ENCODE measurements around the gene PRCC. TPM values are rescaled to one million over a fixed set of nuclear protein-coding genes. Genes with fewer than 3 reads are reported as not detected.

PRCC gene
- total and polyA plus RNA-seq, 2 of the 8 experiments (the other 6 are each of a cell fraction or from before 2014, with no cell fraction given), result 95.2 to 115 TPM

DNA sequence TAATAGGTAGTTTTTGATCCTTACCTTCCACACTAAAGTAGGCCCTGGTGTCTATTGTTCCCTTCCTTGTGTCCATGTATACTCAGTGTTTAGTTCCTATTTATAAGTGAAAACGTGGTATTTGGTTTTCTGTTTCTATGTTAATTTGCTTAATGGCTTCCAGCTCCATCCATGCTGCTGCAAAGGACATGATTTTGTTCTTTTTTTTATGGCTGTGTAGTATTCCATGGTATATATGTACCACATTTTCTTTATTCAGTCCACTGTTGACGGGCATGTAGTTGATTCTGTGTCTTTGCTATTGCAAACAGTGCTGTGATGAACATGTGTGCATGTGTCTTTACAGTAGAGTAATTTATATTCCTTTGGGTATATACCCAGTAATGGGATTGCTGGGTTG, 20.8 kb downstream of the PRCC start:
- no peak for DNase-seq (ENCODE audit: low read depth in 1 of 2, low spot score in 2 of 2)
- Histone ChIP-seq H3K27me3 (replicated peaks in 1 of 4; ENCODE audit: control insufficient read depth in 3 of 4, extremely low read depth in 1 of 4, insufficient read depth in 3 of 4, low read length in 3 of 4) (no peaks in the 10 kb centered on the region), H4K91ac (replicated peaks; ENCODE audit: insufficient read length, low read length) (no peak overlapping the region), H3K4me3 (ENCODE audit: extremely low read depth in 1 of 4, insufficient read depth in 2 of 4, low read depth in 3 of 4, low read length in 4 of 4) (no peak overlapping the region), H3K36me3 (ENCODE audit: control insufficient read depth in 2 of 4, insufficient read depth in 4 of 4, low read length in 3 of 4) (peaks cover 20 to 67% (median 49%) of the 10 kb centered on the region in 4 experiments), H3K4me2 (ENCODE audit: insufficient read depth in 1 of 2, low read depth in 2 of 2, low read length in 2 of 2) (no peak overlapping the region), H2BK12ac (ENCODE audit: low read depth, low read length) (no peak overlapping the region), H3K4ac (replicated peaks; ENCODE audit: insufficient read length, low read depth, low read length) (no peak overlapping the region), H3K23ac (ENCODE audit: insufficient read length) (no peak overlapping the region), H3K23me2 (ENCODE audit: low read depth, low read length) (0 out of 2 replicates have a peak, but pooled peaks cover 2% of the 10 kb centered on the region), H3K9me3 (ENCODE audit: insufficient read depth in 2 of 2, low read depth in 1 of 2, low read length in 1 of 2) (no peaks in the 10 kb centered on the region), H3K18ac (ENCODE audit: extremely low read depth, low read length) (no peak overlapping the region), H3K4me1 (replicated peaks in 1 of 4; ENCODE audit: control insufficient read depth in 3 of 4, insufficient read depth in 4 of 4, low read length in 3 of 4) (no peaks in the 10 kb centered on the region), H2BK120ac (replicated peaks; ENCODE audit: low read depth, low read length) (no peak overlapping the region), H3K79me1 (ENCODE audit: low read depth, low read length) (peaks cover 3% of the 10 kb centered on the region), H3K27ac (ENCODE audit: low read depth, low read length) (no peak overlapping the region), H3K14ac (ENCODE audit: insufficient read length) (no peak overlapping the region), H2AFZ (ENCODE audit: low read length) (no peak overlapping the region), H3K79me2 (ENCODE audit: control insufficient read depth in 1 of 2, insufficient read depth in 2 of 2, low read length in 2 of 2) (peaks cover 0 to under 1% of the 10 kb centered on the region in 2 experiments; a peak in 1 of 4 replicates), H2BK15ac (ENCODE audit: low read length) (no peak overlapping the region), H2AK5ac (ENCODE audit: low read depth, low read length) (no peak overlapping the region), H3K56ac (replicated peaks; ENCODE audit: insufficient read length, low read depth, low read length) (no peak overlapping the region), H4K8ac (ENCODE audit: extremely low read depth, insufficient read depth, low read length) (no peak overlapping the region), H3K9ac (replicated peaks in 1 of 4; ENCODE audit: extremely low read depth in 1 of 4, low read depth in 3 of 4, low read length in 3 of 4) (no peak overlapping the region), H4K5ac (ENCODE audit: insufficient read length, low read depth, low read length) (no peak overlapping the region), H2BK5ac (ENCODE audit: low read depth, low read length) (no peak overlapping the region), H2BK20ac (ENCODE audit: low read length) (no peak overlapping the region), H4K20me1 (replicated peaks in 1 of 2; ENCODE audit: control insufficient read depth in 1 of 2, insufficient read depth in 2 of 2, low read length in 2 of 2) (peaks cover 3 to 16% of the 10 kb centered on the region in 2 experiments)
- FAIRE-seq, result no peak
- ChIA-PET CTCF (ENCODE audit: partially characterized antibody) (interaction anchor here (0.6 to 31.8 kb wide), 8 partner anchors 9 to 160 kb away, joined by 3 to 491 read pairs (median 4); no protein-coding TSS in a partner anchor), POLR2A (ENCODE audit: partially characterized antibody) (no interaction called here)
- WGBS, 2 experiments (ENCODE audit: extremely low coverage in 1 of 2, insufficient coverage in 1 of 2, insufficient read length in 1 of 2, insufficient replicate concordance in 2 of 2, low coverage in 1 of 2, low lambda C conversion rate in 2 of 2, missing lambda C conversion rate in 1 of 2), result 94% methylated on average over 2 of the region's 2 CpGs; no CpG with 5 or more reads in 1 of the 2 experiments
- no peak for TF ChIP-seq RFX5 (IDR thresholded peaks at IDR 0.05; ENCODE audit: borderline replicate concordance, low read depth, low read length)
- no peak for TF ChIP-seq NANOG (IDR thresholded peaks at IDR 0.05; ENCODE audit: insufficient read depth, low read depth, low read length, poor library complexity, severe bottlenecking)
- TF ChIP-seq CTCF (IDR thresholded peaks at IDR 0.05; ENCODE audit: control extremely low read depth in 1 of 3, insufficient read depth in 1 of 3, low read depth in 1 of 3, low read length in 3 of 3), result no peak
